Upper lobe of left lung (tissue), 4 donors: ENCODE data around the gene HOXA4.
A peak's percentile ranks its signal among the peaks of the same experiment; 100 is the strongest.

Experiments used
- CTCF ChIP-seq, 6 experiments: fragments of 450-650 bp in 4 of 6; fragments of 200-600 bp in 2 of 6; sonication (generic) in 2 of 6; IDR thresholded peaks; one replicate each; pipeline ENCODE4 v1.5.1; 2016 to 2019; ENCODE audit warnings: antibody characterized with exemption in 6 of 6
- POLR2AphosphoS5 ChIP-seq, 2 donors: sonication (generic); formaldehyde crosslinking; IDR thresholded peaks; one replicate each; pipeline ENCODE4 v1.5.1; 2017; ENCODE audit warnings: antibody characterized with exemption in 2 of 2

- TF ChIP-seq POLR2AphosphoS5 (IDR thresholded peaks at IDR 0.05) (peak; percentile 12 to 21), CTCF (IDR thresholded peaks at IDR 0.05) (no peak)
These were observed 15.1 kb downstream of the HOXA4 start for GRCh38 chr7:27115221-27116026.
